G401.6 (cell line): ENCODE data around the gene SCNN1A.

Experiments used
- FAIRE-seq: peaks from 2 replicates; lab custom pipeline; 2012; peaks lifted over from hg19 to GRCh38; lab: Jason Lieb, UNC

Gene SCNN1A

DNA sequence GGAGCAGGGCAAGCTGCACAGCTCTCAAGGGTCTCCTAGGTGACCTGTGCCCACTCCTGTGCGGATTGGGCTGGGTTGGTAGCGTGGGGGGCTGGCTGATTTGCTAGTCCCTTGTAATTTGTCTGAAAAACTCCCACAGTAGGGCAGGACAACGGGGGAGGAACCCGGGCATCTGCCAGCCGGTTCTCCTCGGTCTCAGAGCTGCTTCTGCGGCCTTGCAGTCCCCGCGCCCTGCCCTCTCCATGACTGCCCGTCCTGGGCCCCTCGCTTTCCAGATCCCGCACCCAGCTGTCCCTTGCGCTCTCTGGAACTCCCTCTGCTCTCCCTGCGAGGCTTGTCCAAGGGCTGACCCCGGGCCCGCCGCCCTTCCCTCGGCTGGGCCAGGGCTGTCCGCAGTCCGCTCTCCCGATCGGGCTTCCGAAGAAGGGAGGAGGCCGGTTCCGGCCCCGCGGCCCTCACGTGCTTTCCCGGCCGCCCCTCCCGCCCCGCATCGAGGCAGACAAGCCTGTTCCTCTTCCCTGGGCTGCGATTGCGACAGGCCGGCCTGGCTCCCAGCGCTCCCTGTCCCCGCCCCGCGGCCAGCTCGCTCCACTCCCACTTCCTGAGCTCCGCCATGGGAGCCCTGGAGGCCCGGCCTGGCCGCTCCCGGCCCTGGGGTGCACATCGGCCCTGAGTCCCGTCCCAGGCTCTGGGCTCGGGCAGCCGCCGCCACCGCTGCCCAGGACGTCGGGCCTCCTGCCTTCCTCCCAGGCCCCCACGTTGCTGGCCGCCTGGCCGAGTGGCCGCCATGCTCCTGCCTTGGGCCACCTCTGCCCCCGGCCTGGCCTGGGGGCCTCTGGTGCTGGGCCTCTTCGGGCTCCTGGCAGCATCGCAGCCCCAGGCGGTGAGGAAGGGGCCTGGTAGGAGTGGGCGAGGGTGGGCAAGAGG is 8.5 kb upstream of the SCNN1A start, which contains the start of gene LTBR:
Gene LTBR, plus strand, starts transcription at position 591 of the 927 bp plus-strand sequence. Its CDS starts 197 bp downstream, at position 788.
- FAIRE-seq, result no peak

DNA sequence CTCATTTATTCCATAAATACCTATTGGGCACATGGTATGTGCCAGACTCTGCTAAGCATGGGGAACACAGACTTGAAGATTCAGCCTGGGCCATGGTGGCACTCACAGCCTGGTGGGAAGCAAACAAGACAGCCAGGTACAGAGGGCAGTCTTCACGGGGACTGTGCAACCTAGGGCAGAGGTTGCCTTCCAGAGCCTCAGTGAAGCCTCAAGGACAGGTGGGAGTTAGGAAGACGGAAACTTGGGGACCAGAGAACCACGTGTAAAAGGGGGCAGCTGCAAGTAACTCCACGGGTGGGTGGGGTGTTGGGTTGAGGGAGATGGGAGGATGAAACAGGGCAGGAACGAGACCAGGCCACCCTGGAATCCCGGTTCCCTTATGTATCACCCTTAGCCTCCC is 7.6 kb upstream of the SCNN1A start:
- FAIRE-seq, result no peak

DNA sequence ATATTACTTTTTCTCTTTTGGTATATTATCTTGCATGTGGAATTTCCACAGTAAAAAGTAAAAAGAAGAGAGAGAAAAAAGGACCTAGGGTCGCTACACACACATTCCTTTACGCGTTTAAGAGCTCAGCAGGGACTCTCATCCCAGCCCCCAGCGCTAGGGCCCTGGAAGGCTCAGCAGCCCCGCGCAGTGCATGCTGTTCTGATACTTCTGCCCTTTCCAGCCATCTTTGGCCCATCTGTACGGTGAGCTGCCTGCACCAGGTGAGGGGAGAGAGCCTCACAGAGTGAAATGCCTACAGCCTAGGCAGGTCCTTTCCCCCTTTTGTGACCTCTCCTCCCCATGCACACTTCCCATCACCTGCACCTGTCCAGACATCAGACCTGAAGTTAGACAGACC is 7.0 kb upstream of the SCNN1A start:
- no peak for FAIRE-seq

DNA sequence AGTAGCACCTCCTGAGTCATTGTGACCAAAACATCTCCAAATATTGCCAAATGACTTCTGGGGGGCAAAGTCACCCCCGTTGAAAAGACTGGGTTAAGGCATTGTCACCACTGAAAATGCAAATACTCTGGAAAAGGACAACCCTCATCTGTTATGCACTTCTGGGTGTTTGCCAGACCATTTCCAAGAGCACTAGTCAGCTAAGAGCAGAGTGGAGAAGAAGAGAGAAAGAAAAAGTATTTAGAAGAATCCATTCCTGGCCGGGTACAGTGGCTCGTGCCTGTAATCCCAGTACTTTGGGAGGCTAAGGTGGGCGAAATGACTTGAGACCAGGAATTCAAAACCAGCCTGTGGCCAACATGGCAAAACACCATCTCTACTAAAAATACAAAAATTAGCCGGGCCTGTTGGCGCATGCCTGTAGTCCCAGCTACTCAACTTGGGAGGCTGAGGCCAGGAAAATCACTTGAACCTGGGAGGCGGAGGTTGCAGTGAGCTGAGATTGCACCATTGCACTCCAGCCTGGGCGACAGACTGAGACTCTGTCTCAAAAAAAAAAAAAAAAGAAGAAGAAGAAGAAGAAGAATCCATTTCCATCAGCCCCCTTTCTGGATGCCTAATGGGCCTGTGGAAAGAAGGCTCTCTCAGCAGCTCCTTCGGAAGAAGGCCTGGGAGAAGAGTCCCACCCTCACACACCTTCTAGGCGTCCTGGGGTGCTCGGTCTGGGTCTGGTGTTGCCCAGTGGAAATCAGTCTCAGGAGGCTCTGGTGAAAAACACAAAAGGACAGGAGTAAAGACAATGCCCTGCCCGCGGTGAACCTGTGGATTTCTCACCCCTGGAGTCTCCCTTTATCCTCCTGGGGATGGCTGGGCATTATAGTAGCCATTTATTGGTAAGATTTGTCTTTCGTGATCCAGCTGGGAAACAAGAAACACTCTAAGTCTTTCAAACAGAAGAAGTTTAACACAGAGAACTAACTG is 5.1 kb upstream of the SCNN1A start:
- FAIRE-seq, result no peak

DNA sequence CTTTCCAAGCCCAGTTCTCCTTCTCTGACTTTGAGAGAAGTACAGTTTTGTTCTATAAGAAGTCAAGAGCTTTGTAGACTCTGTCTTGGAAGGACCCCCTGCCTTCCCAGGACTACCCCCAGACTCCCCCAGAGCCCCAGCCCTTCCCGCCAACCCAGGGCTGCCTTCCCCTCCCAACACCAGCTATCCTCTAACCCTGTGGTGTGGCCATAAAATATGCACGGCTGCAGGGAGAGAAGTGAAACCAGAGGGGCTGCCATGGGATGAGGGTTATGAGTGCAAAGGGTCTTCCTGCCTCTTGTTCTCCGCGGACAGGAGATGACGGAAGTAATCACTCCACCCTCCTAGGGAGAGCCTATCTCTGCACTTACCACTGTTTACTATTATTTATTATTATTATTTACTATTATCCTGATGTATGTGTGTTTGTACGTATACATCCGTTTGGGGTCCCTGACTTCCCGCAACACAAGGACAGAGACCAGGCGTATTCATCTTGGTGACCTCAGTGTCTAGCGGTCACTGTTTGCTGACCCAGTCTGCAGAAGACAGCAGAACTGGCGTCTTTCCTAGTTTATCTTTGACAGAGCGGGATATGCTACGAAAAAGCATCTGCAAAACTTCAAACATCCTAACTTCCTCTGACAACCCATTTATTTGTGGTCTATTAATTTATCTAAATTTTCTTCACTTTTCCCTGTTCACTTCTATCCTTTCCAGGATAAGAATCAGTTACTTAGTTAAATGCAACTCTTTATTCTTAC is 3.5 kb upstream of the SCNN1A start:
- no peak for FAIRE-seq

DNA sequence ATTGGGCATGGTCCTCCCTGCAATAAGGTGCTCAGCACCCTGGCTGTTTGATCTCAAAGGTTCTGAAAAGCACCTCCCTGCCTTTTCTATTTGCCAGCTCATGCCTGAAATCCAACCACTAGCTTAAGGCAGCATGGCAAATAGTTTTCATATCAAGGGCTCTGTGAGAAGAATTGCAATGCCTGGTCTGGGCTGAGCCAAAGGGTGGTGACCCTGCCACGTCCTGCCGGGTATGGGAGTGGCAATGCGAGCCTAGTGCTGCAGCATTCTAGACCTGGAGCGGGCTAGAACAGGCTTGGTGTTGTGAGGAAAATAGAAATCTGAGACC is 2.3 kb upstream of the SCNN1A start:
- FAIRE-seq, result no peak

DNA sequence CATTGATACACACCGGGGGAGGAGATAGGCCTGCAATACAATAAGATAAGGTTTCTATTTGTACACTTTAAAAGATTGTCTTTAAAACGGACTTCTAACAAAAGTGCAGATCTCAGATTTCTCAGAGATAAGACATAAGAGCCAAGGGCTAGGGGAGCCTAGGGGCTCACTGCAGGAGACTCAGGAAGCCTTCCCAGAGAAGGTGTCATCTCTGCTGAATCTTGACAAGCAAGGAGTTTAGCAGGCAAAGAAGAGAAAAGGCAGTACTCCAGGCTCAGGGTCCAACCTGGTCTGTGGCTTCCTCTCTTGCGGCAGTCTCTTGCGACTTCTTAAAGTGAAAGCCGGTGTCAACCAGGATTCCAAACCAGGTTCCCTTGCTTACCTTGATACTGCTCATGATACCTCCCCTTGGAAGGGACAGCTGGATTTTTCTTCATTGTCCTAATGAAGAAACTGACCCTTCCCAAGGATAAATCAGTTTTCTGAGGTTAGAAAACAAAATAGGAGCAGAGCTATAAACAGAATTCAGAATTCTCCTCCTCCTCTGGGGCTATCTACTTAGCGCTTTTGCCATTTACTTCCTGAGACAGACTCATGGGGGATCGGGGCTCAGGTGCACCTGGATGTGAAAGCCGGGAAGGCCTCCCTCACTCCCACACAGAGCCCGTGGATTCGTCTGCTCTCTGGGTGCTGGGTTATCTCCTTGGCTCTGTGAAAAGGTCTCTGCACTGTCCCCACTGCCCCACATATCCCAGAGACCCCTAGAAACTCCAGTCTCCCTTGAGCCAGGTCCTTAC is 1.7 kb upstream of the SCNN1A start:
- FAIRE-seq, result no peak

DNA sequence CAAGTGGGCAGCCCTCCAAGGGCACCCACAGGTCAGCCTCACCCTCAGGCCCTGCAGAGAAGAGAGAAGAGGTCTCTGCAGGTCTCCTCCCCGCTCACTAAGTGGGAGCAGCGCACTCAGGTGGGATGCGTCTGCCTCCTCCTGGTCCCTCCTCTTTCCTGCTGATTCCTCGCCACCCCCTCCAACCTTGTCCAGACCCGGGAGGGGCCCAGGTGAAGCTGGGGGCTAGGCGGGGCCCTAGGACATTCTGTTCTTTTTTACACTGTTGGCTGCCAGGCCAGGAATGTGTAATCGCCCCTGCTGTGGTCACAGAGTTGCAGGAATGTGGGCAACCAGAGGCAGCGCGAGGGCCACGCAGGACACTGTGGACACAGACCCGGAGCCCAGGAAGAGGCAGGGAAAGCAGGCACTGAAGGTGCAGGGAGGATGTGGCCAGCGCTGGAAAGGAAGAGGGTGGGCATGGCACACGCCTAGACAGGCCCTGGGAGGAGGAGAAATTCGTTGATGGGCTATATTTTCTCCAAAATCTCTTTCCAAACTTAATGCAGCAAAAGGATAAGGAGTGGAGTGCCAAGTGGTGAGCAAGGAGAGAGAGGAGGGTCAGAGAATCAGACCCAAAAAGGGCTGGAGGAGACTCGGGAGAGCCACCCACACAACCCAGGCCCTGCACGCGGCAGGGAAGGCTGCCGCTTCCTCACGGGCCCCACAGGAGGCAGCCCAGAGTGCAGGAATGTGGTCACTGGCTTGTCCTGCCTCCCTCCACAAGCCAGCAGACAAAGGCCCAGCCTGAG is 911 bp upstream of the SCNN1A start:
- no peak for FAIRE-seq

DNA sequence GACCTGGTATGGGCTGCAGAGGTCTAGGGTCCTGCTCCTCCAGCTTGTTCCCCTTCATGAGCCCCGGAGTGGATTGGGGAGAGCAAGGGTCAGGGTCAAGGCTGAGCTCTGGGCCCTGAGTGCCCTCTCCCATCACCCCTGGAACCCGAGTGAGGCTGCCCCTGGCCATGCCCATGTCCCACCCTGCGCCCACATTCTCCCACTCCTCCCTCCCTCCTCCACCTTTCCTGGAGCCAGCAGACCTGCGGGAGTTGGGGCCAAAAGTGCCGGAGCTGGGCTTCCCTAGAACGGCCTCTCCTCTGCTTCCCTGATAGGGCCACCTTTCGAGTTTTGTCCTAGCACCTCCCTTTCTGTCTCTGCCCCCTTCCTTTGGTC is 590 bp downstream of the SCNN1A start:
- no peak for FAIRE-seq

DNA sequence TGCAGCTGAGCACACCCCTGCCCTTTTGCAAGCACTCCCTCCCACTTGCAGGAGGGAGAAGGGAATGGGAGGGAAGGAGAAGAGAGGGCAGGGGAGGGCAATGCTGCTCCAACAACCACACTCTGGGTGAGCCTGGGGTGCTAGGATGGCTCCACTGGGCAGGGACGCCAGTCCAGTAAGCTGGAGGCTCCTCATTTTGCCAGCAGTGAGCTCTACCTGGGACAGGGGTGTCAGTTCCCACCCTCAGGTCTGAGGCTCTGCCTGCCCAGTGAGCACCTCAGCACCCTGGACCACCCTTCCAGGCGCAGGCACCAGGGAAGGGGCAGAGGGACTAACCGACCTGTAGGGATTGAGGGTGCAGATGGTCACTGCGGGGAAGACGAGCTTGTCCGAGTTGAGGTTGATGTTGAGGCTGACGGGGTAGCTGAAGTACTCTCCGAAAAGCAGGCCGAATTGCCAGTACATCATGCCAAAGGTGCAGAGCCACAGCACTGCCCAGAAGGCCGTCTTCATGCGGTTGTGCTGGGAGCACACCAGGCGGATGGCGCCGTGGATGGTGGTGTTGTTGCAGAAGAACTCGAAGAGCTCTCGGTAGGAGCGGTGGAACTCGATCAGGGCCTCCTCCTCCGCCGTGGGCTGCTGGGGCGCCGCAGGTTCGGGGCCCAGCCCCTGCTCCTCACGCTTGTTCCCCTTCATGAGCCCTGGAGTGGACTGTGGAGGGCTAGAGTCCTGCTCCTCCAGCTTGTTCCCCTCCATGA is 1.2 kb downstream of the SCNN1A start:
- no peak for FAIRE-seq

DNA sequence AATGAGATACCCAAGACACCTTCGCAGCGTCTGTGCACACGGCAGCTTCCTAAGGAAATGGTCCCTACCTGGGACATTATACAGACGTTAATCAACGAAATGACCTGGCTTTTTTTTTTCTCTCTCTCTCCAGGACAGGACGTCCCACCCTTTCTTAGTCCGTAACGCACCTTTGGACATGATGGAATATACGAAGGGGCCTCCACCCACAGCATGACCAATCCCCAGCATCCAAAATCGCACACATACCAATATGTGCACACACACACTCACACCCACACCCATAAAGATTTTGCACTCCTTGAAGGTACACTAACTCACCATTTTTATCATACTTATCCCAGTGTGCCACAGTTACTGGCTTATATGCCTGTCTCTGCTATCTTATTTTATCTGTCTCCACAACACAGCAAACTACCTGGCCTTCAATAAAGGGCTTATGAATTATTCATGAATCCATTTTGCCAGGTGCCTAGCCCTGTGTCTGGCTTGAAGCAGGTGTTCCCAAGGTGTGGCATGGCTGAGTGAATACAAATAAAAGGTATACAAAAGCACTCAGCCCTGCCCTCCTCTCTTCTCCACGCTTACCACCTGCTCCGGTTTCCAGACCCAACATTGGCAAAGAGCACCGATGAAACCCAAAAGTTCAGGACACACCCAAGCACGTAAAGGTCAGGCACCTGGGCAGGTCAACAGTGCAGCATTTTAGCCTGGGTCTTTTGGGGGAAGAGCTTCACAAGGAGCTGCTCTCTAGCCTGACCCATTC is 2.2 kb downstream of the SCNN1A start:
- FAIRE-seq, result no peak

DNA sequence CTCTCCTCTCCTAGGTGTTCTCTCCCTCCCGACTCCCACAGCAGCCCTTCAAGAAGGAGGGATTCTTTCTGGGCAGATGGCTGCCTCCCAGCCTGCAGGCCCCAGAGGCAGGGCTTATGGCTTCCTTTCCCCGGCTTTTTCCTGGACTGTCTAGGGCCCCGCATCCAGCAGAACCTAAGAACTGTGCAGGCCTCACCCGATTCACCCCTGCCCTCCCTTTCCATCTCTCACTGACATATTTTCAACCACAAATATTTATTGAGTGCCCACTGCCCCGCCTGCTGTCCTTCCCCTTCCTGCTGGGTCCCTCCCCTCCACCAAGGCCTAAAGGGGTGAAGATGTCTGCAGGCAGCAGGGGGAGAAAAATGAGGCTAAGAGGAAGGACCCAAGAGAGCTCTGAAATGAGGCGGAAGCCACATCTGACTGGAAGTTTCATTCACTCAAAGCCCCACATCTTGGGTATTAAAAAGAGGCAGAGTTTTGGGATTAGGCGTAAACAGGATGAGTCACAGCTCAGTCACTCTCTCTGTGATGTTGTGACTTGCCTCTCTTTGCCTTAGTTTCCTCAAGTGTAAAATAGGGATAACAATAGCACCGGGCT is 2.9 kb downstream of the SCNN1A start:
- peak; percentile 67 for FAIRE-seq

DNA sequence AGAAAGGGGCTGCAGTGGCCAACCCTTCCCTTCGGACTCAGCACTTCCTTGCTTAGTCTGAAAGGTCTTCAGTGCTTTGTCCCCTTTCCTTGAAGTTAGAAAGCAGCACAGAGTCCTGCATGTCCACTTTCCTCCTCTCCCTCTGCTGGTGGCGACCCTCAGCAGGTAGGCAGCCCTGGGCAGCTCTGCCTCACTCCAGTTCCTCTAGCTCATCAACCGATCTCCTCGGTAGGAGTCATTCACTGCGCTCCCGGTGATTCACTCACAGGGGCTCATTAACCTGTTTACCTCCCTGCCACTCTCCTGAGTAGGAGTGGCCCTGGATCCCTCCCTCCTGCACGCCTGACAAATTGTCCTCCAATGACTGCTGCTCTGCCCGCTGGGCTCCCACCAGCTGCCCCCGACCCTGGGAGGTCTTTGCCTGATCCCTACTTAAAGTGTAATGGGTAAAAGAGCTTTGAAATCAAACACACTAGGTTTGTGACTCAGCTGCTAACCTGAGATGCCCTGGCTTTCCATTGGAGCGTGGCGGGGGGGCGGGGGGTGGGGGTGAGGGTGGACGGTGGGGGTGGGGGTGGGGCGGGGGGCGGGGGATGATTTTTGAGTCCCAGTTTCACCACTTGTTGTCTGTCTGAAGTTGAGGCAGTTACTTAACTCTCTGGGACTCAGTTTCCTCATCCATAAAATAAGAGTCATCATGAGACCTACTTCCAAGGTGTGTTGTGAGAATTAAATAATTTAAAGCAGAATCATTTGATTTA is 4.2 kb downstream of the SCNN1A start:
- FAIRE-seq, result peak; percentile 99

DNA sequence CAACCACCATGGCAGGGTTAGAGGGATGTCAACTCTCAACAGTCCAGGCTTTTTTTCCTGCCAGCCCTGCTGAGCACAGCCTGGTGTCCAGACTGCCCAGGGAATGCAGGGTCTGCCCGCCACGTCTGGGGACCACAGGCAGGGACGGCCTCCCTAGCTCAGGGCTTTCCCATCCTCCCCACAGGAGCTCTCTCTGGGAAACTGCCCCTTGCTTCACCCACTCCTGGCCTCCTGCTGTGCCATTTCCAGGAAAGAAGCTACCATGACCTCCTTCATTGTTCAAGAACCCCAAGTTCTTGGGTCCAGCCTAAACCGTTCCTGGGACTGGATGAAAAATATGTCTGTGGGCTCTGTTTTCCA is 4.8 kb downstream of the SCNN1A start:
- FAIRE-seq, result no peak

DNA sequence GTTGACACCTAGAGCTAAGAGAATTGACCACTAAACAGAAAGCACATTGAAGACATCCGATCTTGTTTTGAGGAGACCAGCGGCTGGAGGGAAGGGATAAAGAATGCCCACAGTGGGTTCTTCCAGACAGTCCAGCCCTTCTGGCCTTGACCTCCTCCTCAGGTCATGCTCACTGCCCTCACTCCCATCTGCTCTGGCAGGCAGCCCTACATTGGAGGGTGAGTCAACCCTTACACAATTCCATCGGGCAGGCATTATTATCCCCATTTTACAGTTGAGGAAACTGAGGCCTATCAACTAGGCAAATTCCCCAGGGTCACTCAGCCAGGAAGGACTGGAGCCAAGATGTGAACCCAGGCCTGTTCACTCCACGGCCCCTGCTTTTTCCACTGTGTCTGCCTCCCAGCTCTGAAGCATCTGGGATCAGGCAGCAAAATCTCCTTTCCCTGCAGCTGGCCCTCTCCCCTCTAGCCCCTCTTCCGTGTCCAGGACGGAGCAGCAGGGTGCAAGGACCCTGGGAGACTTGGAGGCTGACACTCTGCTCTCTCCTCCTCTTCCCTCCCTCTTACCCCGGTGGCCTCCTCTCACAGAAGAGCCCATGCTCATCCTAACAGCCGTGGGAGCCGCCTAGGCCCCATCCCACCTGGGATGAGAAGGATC is 5.3 kb downstream of the SCNN1A start:
- FAIRE-seq, result no peak

DNA sequence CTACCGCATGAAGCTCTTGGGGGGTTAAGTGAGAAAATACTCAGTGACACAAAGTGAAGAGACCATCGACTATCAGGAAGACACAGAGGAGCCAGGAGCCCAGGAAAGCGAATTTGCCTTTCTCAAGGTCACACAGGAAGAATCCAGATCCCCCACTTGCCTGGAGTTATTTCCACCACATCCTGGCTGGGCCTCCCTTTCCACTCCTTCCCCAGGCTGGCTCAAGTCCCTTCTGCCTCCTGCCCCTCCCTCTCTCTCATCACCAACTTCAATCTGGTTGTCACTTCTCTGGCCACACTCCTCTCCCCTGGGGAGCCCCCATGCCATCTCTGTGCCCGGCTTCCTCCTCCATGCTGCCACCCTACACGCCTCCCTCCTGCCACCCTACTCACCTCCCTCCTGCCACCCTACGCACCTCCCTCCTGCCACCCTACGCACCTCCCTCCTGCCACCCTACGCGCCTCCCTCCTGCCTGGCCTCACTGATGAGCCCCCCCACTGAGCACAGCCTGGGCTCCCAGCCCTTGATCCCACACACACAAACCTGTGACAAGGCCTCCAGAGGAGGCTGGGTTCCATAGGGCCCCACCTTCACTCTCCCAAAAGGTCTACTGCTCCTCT is 6.3 kb downstream of the SCNN1A start:
- FAIRE-seq, result no peak
